Activated naive CD4-positive, alpha-beta T cell treated with anti-CD3 and anti-CD28 coated beads, Interleukin-2, amount 50 U/mL, for 24 hours (primary cell): ENCODE measurements around the gene HOXB8.

ENCODE experiments used
- H3K27ac Mint-ChIP-seq: one replicate; pipeline ENCODE4 v1.8.0; 2021; ENCODE audit warnings: mild to moderate bottlenecking, mixed read lengths
- H3K27me3 Mint-ChIP-seq: one replicate; pipeline ENCODE4 v1.8.0; 2021; ENCODE audit warnings: mixed read lengths
- H3K36me3 Mint-ChIP-seq: one replicate; pipeline ENCODE4 v1.8.0; 2021; ENCODE audit warnings: mixed read lengths
- H3K4me1 Mint-ChIP-seq: one replicate; pipeline ENCODE4 v1.8.0; 2021; ENCODE audit warnings: mixed read lengths
- H3K4me3 Mint-ChIP-seq: one replicate; pipeline ENCODE4 v1.8.0; 2021; ENCODE audit warnings: mild to moderate bottlenecking, mixed read lengths
- H3K9me3 Mint-ChIP-seq: one replicate; pipeline ENCODE4 v1.8.0; 2021; ENCODE audit warnings: mixed read lengths

HOXB8 gene

DNA sequence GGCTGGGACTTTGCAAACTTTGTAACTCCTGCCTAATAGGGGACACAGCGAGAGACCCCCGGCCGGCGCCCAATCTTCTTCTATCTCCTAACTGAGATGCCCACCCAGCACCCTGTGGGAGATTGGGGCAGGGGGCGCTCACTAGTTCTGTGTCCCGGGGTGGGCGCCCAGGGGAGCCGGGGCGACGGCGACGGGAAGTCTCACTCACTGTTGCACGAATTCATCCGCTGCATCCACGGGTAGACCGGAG lies 17.6 kb downstream of the HOXB8 start:
- Mint-ChIP-seq H3K4me1 (peaks cover 46% of the 10 kb centered on the region), H3K27me3 (peaks cover 80% of the 10 kb centered on the region), H3K9me3 (no peaks in the 10 kb centered on the region), H3K27ac (no peak overlapping the region), H3K4me3 (peak overlapping the region; percentile 93), H3K36me3 (peaks cover 2% of the 10 kb centered on the region)

- H3K36me3 Mint-ChIP-seq, result peaks cover 2% of the 10 kb centered on the region
- peak overlapping the region; percentile 77 for H3K27ac Mint-ChIP-seq
- H3K27me3 Mint-ChIP-seq, result peaks cover 80% of the 10 kb centered on the region
- no peaks in the 10 kb centered on the region for H3K9me3 Mint-ChIP-seq
- H3K4me3 Mint-ChIP-seq, result peak overlapping the region; percentile 93
- H3K4me1 Mint-ChIP-seq, result peaks cover 48% of the 10 kb centered on the region
Observed at GRCh38 chr17:48596735-48597527, 18.2 kb downstream of the HOXB8 start.

DNA sequence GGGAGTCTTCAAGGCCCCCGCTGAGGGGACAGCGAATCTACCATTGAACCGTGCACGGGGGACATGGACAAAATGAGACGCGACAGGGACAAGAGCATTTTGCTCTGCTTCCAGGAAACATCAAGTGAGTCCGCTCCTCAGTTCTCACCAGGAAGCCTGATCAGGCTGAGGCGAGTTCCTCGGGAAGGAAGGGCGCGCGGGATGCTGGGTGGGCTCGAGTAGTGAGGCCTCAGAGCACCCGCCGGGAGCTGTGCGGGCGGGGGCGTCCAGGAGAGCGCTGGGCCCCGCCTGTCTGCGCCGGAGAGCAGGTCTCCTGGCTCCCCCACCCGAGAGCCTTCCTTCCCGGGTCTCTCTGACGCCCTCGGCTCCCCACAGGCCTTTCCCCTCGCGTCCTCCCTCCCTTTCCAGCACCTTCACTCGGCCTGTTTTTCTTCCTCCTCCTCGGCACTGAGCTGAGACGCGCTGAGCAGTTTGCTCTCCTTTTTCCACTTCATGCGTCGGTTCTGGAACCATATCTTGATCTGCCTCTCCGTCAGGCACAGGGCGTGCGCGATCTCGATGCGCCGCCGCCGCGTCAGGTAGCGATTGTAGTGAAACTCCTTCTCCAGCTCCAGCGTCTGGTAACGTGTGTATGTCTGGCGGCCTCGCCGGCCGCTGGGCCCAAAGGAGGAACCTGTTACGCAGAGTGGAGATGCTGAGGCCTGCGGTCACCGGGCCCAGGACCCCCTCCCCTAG lies 18.9 kb downstream of the HOXB8 start:
- Mint-ChIP-seq H3K4me3 (peak overlapping the region; percentile 93), H3K27me3 (peaks cover 80% of the 10 kb centered on the region), H3K27ac (peak overlapping the region; percentile 77), H3K36me3 (peaks cover 2% of the 10 kb centered on the region), H3K4me1 (peaks cover 48% of the 10 kb centered on the region), H3K9me3 (no peaks in the 10 kb centered on the region)

GRCh38 chr17:48595278-48595999 lies 19.7 kb downstream of the HOXB8 start:
- H3K4me3 Mint-ChIP-seq, result peak overlapping the region; percentile 73
- peak overlapping the region; percentile 76 for H3K27ac Mint-ChIP-seq
- peaks cover 77% of the 10 kb centered on the region for H3K27me3 Mint-ChIP-seq

GRCh38 chr17:48594538-48595277 lies 20.4 kb downstream of the HOXB8 start:
- Mint-ChIP-seq H3K4me3 (no peak overlapping the region), H3K27ac (peak overlapping the region; percentile 11), H3K27me3 (peaks cover 75% of the 10 kb centered on the region), H3K36me3 (peaks cover 2% of the 10 kb centered on the region), H3K4me1 (peaks cover 50% of the 10 kb centered on the region), H3K9me3 (no peaks in the 10 kb centered on the region)

More at GRCh38 chr17:48595278-48595999, 19.7 kb downstream of the HOXB8 start:
- Mint-ChIP-seq H3K36me3 (peaks cover 2% of the 10 kb centered on the region), H3K4me1 (peaks cover 48% of the 10 kb centered on the region), H3K9me3 (no peaks in the 10 kb centered on the region)

- Mint-ChIP-seq H3K9me3 (no peaks in the 10 kb centered on the region), H3K27me3 (peaks cover 73% of the 10 kb centered on the region), H3K4me3 (peak overlapping the region; percentile 84), H3K27ac (peak overlapping the region; percentile 11), H3K4me1 (peaks cover 53% of the 10 kb centered on the region), H3K36me3 (peaks cover 2% of the 10 kb centered on the region)
Observed at GRCh38 chr17:48593840-48594537, 21.1 kb downstream of the HOXB8 start.

DNA sequence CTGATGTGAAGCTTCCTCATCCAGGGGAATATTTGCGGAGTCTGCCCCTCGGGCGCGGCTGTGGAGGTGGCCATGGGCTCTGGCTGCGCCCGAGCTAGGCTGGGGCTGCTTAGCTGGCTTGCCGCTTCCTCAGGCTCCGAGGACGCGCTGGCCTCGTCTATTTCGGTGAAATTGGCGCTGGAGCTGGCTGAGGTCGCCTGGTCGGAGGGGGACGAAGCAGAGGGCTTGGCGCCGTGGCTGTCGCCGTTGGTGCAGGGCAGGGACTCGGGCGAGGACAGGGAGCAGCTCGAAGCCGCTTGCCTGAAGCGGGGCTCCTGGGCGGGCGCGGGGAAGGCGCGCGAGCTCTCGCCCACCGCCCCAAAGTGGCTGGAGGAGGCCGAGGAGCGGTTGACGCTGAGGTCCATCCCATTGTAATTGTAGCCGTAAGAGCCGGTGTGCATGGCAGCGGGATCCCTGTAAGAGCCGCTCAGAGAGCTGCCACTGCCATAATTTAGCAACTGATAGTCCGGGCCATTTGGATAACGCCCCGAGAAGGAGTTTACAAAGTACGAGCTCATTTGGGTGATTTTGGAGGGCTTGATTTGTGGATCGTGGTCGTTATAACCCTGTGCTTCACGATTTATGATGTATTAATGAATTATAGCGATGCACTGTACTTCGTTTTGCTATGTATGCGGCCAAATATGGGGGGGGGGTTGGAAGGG lies 21.8 kb downstream of the HOXB8 start, which contains the start of gene HOXB5:
TSS of gene HOXB5 (minus strand) at position 654 of the 704 bp plus-strand sequence. CDS start at position 557, 97 bp downstream.
- peaks cover 70% of the 10 kb centered on the region for H3K27me3 Mint-ChIP-seq
- H3K4me3 Mint-ChIP-seq, result peak within 1 kb of the TSS; percentile 84
- H3K9me3 Mint-ChIP-seq, result no peaks in the 10 kb centered on the region
- H3K36me3 Mint-ChIP-seq, result peaks cover 2% of the 10 kb centered on the region
- peaks cover 47% of the 10 kb centered on the region for H3K4me1 Mint-ChIP-seq
- H3K27ac Mint-ChIP-seq, result peak within 1 kb of the TSS; percentile 62

- Mint-ChIP-seq H3K36me3 (peaks cover 2% of the 10 kb centered on the region), H3K9me3 (no peaks in the 10 kb centered on the region), H3K27me3 (peaks cover 71% of the 10 kb centered on the region), H3K27ac (peak overlapping the region; percentile 62), H3K4me3 (peak overlapping the region; percentile 84), H3K4me1 (peaks cover 40% of the 10 kb centered on the region)
Observed at GRCh38 chr17:48592577-48592976, 22.5 kb downstream of the HOXB8 start.

GRCh38 chr17:48592057-48592514 lies 23.0 kb downstream of the HOXB8 start:
- H3K9me3 Mint-ChIP-seq, result no peaks in the 10 kb centered on the region
- no peak overlapping the region for H3K4me3 Mint-ChIP-seq
- H3K27ac Mint-ChIP-seq, result no peak overlapping the region
- peaks cover 35% of the 10 kb centered on the region for H3K4me1 Mint-ChIP-seq
- peaks cover 2% of the 10 kb centered on the region for H3K36me3 Mint-ChIP-seq
- H3K27me3 Mint-ChIP-seq, result peaks cover 72% of the 10 kb centered on the region

DNA sequence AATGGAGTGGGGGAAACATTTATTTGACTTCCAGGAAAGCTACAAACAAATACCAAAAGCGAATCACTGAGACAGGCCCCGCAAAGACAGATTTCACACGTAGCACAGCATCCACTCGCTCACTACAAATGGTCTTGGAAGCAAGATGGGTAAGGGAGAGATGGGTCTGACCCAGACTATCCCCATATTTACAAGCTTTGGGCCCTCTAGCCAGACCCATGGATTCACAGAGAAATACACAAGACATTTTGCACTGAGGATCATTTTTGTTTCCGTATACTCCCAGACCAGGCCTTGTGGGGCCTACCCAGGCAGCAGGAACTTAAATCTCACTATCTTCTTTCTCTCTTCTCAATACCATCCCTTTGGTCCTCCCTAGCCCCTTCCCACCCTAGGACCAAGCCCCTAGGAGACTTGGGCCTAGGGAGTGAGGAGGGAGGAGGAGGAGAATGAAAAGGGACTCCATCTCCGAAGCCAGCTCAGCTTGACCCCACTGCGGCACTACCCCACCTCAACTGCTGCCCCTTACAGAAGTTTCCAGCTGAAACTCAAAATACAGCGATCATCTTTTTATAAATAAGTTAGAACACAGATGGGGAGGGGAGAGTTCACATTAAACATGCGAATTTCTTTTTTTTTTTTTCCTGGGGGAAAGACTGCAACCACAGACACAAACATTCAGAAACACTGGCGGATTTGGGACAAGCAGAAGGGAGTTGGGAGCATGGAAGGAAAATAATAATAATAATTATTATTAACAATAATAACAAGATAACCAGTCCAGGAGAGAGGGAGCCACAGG lies 23.6 kb downstream of the HOXB8 start:
- Mint-ChIP-seq H3K27me3 (peaks cover 71% of the 10 kb centered on the region), H3K27ac (no peak overlapping the region), H3K36me3 (peaks cover 2% of the 10 kb centered on the region), H3K9me3 (no peaks in the 10 kb centered on the region), H3K4me1 (peaks cover 31% of the 10 kb centered on the region), H3K4me3 (no peak overlapping the region)

DNA sequence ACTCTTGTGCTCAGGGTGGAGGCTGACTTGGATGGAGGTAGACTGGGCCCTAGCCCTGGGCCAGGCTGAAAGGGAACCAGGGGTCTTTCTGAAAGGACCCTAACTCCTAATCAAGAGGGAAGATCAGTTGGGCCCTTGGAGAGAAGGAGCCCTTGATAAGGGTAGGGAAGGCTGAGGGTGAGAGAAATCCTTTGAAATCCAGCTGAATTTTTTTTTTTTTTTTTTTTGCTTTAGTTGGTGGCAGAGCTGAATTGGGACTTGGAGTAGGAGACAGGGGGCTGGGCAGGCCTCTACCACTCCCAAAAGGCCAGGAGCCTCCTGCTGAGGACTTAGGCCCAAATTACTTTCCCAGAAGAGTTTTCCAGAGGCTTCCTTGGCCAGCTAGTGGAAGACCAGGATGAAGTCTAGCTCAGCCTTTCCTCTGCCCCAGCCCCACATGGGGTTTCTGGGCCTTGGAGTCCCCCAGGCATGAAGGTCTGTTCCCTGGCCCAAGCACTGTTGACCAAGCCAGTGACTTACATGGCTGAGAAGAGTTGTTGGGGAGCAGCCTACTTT lies 24.4 kb downstream of the HOXB8 start:
- Mint-ChIP-seq H3K4me3 (no peak overlapping the region), H3K9me3 (no peaks in the 10 kb centered on the region), H3K36me3 (no peaks in the 10 kb centered on the region), H3K27me3 (peaks cover 72% of the 10 kb centered on the region), H3K27ac (no peak overlapping the region), H3K4me1 (peaks cover 32% of the 10 kb centered on the region)

DNA sequence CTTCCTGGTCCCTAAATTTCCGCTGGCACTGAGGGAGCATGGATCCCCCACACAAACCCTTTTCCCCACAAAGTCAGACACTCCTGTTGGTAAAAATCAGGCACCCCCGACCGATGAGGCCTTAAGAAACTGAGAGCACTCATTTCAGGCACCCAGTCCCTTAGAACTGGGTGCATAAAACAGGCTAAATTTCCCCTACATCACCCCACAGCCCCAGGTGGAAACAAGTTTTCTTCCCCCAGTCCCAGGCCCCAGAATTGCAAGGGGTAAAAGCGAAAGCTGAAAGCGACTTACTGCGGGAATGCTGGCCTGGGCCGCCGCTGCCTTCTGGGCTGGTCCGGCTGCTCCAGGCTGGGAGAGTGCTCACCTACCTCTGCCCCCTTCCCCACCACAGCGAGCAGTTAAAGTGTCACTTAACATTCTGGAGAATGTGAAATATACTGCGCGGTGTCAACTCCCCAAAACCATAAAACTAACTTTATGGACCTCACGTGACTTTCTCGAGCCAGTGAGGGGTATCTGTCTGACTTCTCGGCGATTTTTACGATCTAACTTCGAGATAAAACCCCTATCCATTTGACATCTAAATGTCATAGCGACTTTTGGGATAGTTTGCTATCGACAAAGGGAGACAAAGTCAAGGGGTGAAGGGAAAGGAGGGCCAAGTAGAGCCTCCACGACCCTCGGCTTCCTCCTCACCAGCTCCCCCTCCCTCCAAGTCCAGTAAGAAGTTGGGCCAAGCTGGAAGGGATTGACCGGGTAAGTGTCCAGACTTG lies 25.1 kb downstream of the HOXB8 start, which contains the start of gene HOXB3:
TSS of gene HOXB3 (minus strand) at position 411 of the 776 bp plus-strand sequence. CDS start 37,767 bp downstream, outside the sequence.
- Mint-ChIP-seq H3K27me3 (peaks cover 70% of the 10 kb centered on the region), H3K36me3 (no peaks in the 10 kb centered on the region), H3K9me3 (no peaks in the 10 kb centered on the region), H3K4me3 (no peak within 1 kb of the TSS), H3K4me1 (peaks cover 35% of the 10 kb centered on the region), H3K27ac (no peak within 1 kb of the TSS)
